ENCODE measurements around the gene SLC25A23.

SLC25A23 gene

GRCh38 chr19:6494438-6495036, 34.9 kb upstream of the SLC25A23 start:
- no peaks in the 10 kb centered on the region for H3K9me3 ChIP-seq (ENCODE audit: control insufficient read depth, insufficient read depth, low read length)
- 0 out of 2 replicates have a peak, but pooled peaks cover 6% of the 10 kb centered on the region for H3K36me3 ChIP-seq (ENCODE audit: control insufficient read depth, insufficient read depth, low read length)
- H3K4me3 ChIP-seq (ENCODE audit: low read length) = no peak overlapping the region
- H3K27ac ChIP-seq (ENCODE audit: low read length) = no peak overlapping the region
- H3K4me1 ChIP-seq (ENCODE audit: control insufficient read depth, insufficient read depth, low read length) = no peaks in the 10 kb centered on the region
- WGBS (ENCODE audit: insufficient coverage, insufficient read length) = no CpG with 5 or more reads among the region's 8 CpGs
- DNase-seq (ENCODE audit: low read depth, low spot score) = no peak
- no peaks in the 10 kb centered on the region for H3K27me3 ChIP-seq (ENCODE audit: control insufficient read depth, insufficient read depth, low read length)

DNA sequence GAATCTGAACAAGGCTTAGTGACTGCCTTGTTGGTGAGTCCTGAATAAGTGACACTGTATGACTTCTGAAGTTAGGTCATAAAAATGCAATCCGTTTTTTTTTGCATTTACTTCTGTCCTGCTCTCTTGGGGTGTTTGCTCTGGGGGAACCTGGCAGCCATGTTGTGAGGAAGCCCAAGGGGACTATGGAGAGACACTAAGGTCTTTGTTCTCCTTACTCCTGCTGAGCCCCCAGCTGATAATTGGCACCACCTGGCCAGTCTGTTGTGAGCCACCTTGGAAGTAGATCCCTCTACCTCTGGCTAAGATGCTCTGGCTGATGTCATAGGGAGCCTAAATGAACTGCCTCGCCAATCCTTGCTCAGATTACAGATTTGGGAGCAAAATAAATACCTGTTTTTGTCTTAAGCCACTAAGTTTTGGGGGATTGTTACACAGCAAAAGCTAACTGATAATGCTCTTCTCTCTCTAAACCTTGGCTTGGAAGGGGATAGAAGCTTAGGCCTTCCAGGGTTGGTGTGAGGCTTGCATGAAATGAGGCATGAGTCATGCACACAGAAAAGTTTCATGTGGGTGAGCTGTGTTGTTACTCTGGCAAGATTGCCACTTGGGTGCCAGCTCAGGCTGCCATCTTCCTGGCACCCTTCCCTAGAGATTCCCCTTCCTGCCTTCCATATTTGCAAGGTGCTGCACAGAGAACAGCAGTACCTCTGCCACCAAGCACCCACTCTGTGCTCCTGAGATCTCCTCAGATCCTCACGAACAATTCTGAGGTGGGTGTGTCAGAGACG, 32.4 kb upstream of the SLC25A23 start:
- 0 out of 2 replicates have a peak, but pooled peaks cover 6% of the 10 kb centered on the region for H3K36me3 ChIP-seq (ENCODE audit: control insufficient read depth, insufficient read depth, low read length)
- no peaks in the 10 kb centered on the region for H3K9me3 ChIP-seq (ENCODE audit: control insufficient read depth, insufficient read depth, low read length)
- H3K4me3 ChIP-seq (ENCODE audit: low read length) = no peak overlapping the region
- no CpG with 5 or more reads among the region's 4 CpGs for WGBS (ENCODE audit: insufficient coverage, insufficient read length)
- H3K27ac ChIP-seq (ENCODE audit: low read length) = no peak overlapping the region
- H3K4me1 ChIP-seq (ENCODE audit: control insufficient read depth, insufficient read depth, low read length) = no peaks in the 10 kb centered on the region
- no peak for DNase-seq (ENCODE audit: low read depth, low spot score)
- no peaks in the 10 kb centered on the region for H3K27me3 ChIP-seq (ENCODE audit: control insufficient read depth, insufficient read depth, low read length)

- WGBS (ENCODE audit: insufficient coverage, insufficient read length) = no CpG with 5 or more reads among the region's 2 CpGs
- H3K27ac ChIP-seq (ENCODE audit: low read length) = no peak overlapping the region
- no peak for DNase-seq (ENCODE audit: low read depth, low spot score)
- H3K9me3 ChIP-seq (ENCODE audit: control insufficient read depth, insufficient read depth, low read length) = no peaks in the 10 kb centered on the region
- no peak overlapping the region for H3K4me3 ChIP-seq (ENCODE audit: low read length)
- H3K4me1 ChIP-seq (ENCODE audit: control insufficient read depth, insufficient read depth, low read length) = no peaks in the 10 kb centered on the region
- no peaks in the 10 kb centered on the region for H3K27me3 ChIP-seq (ENCODE audit: control insufficient read depth, insufficient read depth, low read length)
- no peaks in the 10 kb centered on the region for H3K36me3 ChIP-seq (ENCODE audit: control insufficient read depth, insufficient read depth, low read length)
Observed at GRCh38 chr19:6490134-6490533, 30.5 kb upstream of the SLC25A23 start.

- no peaks in the 10 kb centered on the region for H3K9me3 ChIP-seq (ENCODE audit: control insufficient read depth, insufficient read depth, low read length)
- no peaks in the 10 kb centered on the region for H3K36me3 ChIP-seq (ENCODE audit: control insufficient read depth, insufficient read depth, low read length)
- H3K4me3 ChIP-seq (ENCODE audit: low read length) = no peak overlapping the region
- no CpG with 5 or more reads among the region's 15 CpGs for WGBS (ENCODE audit: insufficient coverage, insufficient read length)
- H3K27me3 ChIP-seq (ENCODE audit: control insufficient read depth, insufficient read depth, low read length) = no peaks in the 10 kb centered on the region
- H3K27ac ChIP-seq (ENCODE audit: low read length) = no peak overlapping the region
- DNase-seq (ENCODE audit: low read depth, low spot score) = no peak
- no peaks in the 10 kb centered on the region for H3K4me1 ChIP-seq (ENCODE audit: control insufficient read depth, insufficient read depth, low read length)
Observed at GRCh38 chr19:6489278-6490061, 29.9 kb upstream of the SLC25A23 start.

DNA sequence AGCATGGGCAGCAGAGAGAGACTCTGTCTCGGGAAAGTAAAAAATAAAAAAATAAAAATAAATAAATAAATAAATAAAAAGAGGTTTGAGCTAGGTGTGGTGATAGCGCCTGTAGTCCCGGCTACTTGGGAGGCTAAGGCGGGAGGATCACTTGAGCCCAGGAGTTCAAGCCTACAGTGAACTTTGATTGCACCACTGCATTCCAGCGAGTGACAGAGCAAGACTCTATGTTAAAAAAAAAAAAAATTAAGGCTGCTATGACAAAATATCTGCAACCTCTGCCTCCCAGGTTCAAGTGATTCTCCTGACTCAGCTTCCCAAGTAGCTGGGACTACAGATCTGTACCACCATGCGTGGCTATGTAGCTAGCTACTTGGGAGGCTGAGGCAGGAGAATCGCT, 25.2 kb upstream of the SLC25A23 start:
- no peak for DNase-seq (ENCODE audit: low read depth, low spot score)
- no peaks in the 10 kb centered on the region for H3K27me3 ChIP-seq (ENCODE audit: control insufficient read depth, insufficient read depth, low read length)
- H3K4me1 ChIP-seq (ENCODE audit: control insufficient read depth, insufficient read depth, low read length) = no peaks in the 10 kb centered on the region; the same call in 1 of the 2 replicates
- no CpG with 5 or more reads among the region's 7 CpGs for WGBS (ENCODE audit: insufficient coverage, insufficient read length)
- no peaks in the 10 kb centered on the region for H3K9me3 ChIP-seq (ENCODE audit: control insufficient read depth, insufficient read depth, low read length)
- H3K36me3 ChIP-seq (ENCODE audit: control insufficient read depth, insufficient read depth, low read length) = no peaks in the 10 kb centered on the region
- no peak overlapping the region for H3K4me3 ChIP-seq (ENCODE audit: low read length)
- H3K27ac ChIP-seq (ENCODE audit: low read length) = no peak overlapping the region

DNA sequence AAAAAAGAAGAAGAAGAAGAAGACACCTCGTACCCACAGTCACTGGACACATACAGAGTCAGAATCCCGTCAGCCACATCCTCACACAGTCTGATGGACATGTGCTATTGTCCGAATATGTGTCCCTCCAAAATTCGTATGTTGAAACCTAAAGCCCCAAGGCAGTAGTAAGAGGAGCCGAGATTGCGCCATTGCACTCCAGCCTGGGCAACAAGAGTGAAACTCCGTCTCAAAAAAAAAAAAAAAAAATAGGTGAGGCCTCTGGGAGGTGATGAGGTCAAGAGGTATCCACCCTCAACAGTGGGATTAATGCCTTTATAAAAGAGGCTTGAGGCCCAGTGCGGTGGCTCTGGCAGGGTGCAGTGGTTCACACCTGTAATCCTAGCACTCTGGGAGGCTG, 24.6 kb upstream of the SLC25A23 start:
- Histone ChIP-seq H3K9me3 (ENCODE audit: control insufficient read depth, insufficient read depth, low read length) (no peaks in the 10 kb centered on the region), H3K4me1 (ENCODE audit: control insufficient read depth, insufficient read depth, low read length) (no peaks in the 10 kb centered on the region; the same call in 1 of the 2 replicates), H3K27me3 (ENCODE audit: control insufficient read depth, insufficient read depth, low read length) (no peaks in the 10 kb centered on the region), H3K4me3 (ENCODE audit: low read length) (no peak overlapping the region), H3K27ac (ENCODE audit: low read length) (no peak overlapping the region), H3K36me3 (ENCODE audit: control insufficient read depth, insufficient read depth, low read length) (no peaks in the 10 kb centered on the region)
- no CpG with 5 or more reads among the region's 8 CpGs for WGBS (ENCODE audit: insufficient coverage, insufficient read length)
- DNase-seq (ENCODE audit: low read depth, low spot score) = no peak

- no CpG with 5 or more reads among the region's 3 CpGs for WGBS (ENCODE audit: insufficient coverage, insufficient read length)
- no peak overlapping the region for H3K4me3 ChIP-seq (ENCODE audit: low read length)
- no peaks in the 10 kb centered on the region for H3K9me3 ChIP-seq (ENCODE audit: control insufficient read depth, insufficient read depth, low read length)
- H3K27ac ChIP-seq (ENCODE audit: low read length) = no peak overlapping the region
- H3K36me3 ChIP-seq (ENCODE audit: control insufficient read depth, insufficient read depth, low read length) = no peaks in the 10 kb centered on the region
- H3K4me1 ChIP-seq (ENCODE audit: control insufficient read depth, insufficient read depth, low read length) = no peaks in the 10 kb centered on the region; the same call in 1 of the 2 replicates
- no peak for DNase-seq (ENCODE audit: low read depth, low spot score)
- H3K27me3 ChIP-seq (ENCODE audit: control insufficient read depth, insufficient read depth, low read length) = no peaks in the 10 kb centered on the region
Observed at GRCh38 chr19:6483235-6483634, 23.6 kb upstream of the SLC25A23 start.

- Histone ChIP-seq H3K27ac (ENCODE audit: low read length) (no peak overlapping the region), H3K4me1 (ENCODE audit: control insufficient read depth, insufficient read depth, low read length) (no peaks in the 10 kb centered on the region; the same call in 1 of the 2 replicates), H3K27me3 (ENCODE audit: control insufficient read depth, insufficient read depth, low read length) (no peaks in the 10 kb centered on the region), H3K4me3 (ENCODE audit: low read length) (no peak overlapping the region), H3K9me3 (ENCODE audit: control insufficient read depth, insufficient read depth, low read length) (no peaks in the 10 kb centered on the region), H3K36me3 (ENCODE audit: control insufficient read depth, insufficient read depth, low read length) (no peaks in the 10 kb centered on the region)
- WGBS (ENCODE audit: insufficient coverage, insufficient read length) = no CpG with 5 or more reads among the region's 8 CpGs
- DNase-seq (ENCODE audit: low read depth, low spot score) = no peak
Observed at GRCh38 chr19:6482343-6482686, 22.7 kb upstream of the SLC25A23 start.

- Histone ChIP-seq H3K4me1 (ENCODE audit: control insufficient read depth, insufficient read depth, low read length) (no peaks in the 10 kb centered on the region; the same call in 1 of the 2 replicates), H3K36me3 (ENCODE audit: control insufficient read depth, insufficient read depth, low read length) (no peaks in the 10 kb centered on the region), H3K27me3 (ENCODE audit: control insufficient read depth, insufficient read depth, low read length) (no peaks in the 10 kb centered on the region), H3K4me3 (ENCODE audit: low read length) (no peak within 1 kb of the TSS), H3K9me3 (ENCODE audit: control insufficient read depth, insufficient read depth, low read length) (no peaks in the 10 kb centered on the region), H3K27ac (ENCODE audit: low read length) (no peak within 1 kb of the TSS)
- no CpG with 5 or more reads among the region's 24 CpGs for WGBS (ENCODE audit: insufficient coverage, insufficient read length)
- DNase-seq (ENCODE audit: low read depth, low spot score) = no peak
Observed at GRCh38 chr19:6481541-6482342, 22.1 kb upstream of the SLC25A23 start, which contains the start of gene DENND1C. Gene DENND1C, minus strand, starts transcription at chr19:6481787. Its CDS starts 92 bp downstream, at chr19:6481695.

All from iPS DF 6.9 (cell line).